Testis (tissue), 3 donors: ENCODE results near the gene KLF8. TPM values are rescaled to one million over a fixed set of nuclear protein-coding genes. Genes with fewer than 3 reads are reported as not detected.

Source experiments
- DNase-seq: peaks from one replicate; pipeline ENCODE4 v3.0.0-alpha.2; 2019
- H3K27ac ChIP-seq, 2 donors: fragments of 200-600 bp; sonication (generic); one replicate each; pipeline ENCODE4 v1.5.1; 2019
- H3K27me3 ChIP-seq: fragments of 200-600 bp; sonication (generic); one replicate; pipeline ENCODE4 v1.5.1; 2019
- H3K36me3 ChIP-seq: fragments of 200-600 bp; sonication (generic); one replicate; pipeline ENCODE4 v1.5.1; 2017; ENCODE audit warnings: low read depth; ENCODE audit errors: missing control alignments
- H3K4me1 ChIP-seq: fragments of 200-600 bp; sonication (generic); one replicate; pipeline ENCODE4 v1.5.1; 2019
- H3K4me3 ChIP-seq, 2 donors: fragments of 200-600 bp; sonication (generic); one replicate each; pipeline ENCODE4 v1.5.1; 2017 to 2019
- H3K9me3 ChIP-seq: fragments of 200-600 bp; sonication (generic); one replicate; pipeline ENCODE4 v1.5.1; 2017
- POLR2A ChIP-seq: fragments of 450-650 bp; IDR thresholded peaks from one replicate; pipeline ENCODE4 v1.6.1; 2017; ENCODE audit warnings: antibody characterized with exemption, mild to moderate bottlenecking, moderate library complexity
- WGBS, 2 donors: methylation state at CpG; one replicate each; pipeline ENCODE4 v1.1.5; 2018; 5-methylcytosine and 5-hydroxymethylcytosine counted together
- intact Hi-C: fragments of 100-400 bp; cut with DNase I; formaldehyde crosslinking; loops from one replicate; pipeline ENCODE4 v1.15.1; 2023; ENCODE audit warnings: low total_unique reads
- polyA plus RNA-seq: library from polyadenylated mRNA; stranded (reverse); fragments of 350-450 nt; fragmentation: Illumina TruSeq; extraction: RNeasy Lipid Tissue Mini Kit (QIAGEN cat#74804); gene quantifications from one replicate; pipeline ENCODE4 v1.2.3, GENCODE V29; 2014; ENCODE audit warnings: low read depth, low replicate concordance; ENCODE audit not compliant: insufficient read depth
- total RNA-seq, 2 donors: library from RNA; depleted of rRNA; stranded (reverse); fragments of >200 nt; gene quantifications; one replicate each; pipeline ENCODE4 v1.2.3, GENCODE V29; 2016
- TF ChIP-seq, protein P1 (sequence below), 3 experiments: fragments of 450-650 bp in 2 of 3; fragments of 200-600 bp in 1 of 3; sonication (generic) in 1 of 3; IDR thresholded peaks; one replicate each; pipeline ENCODE4 v1.5.1; 2016 to 2019; ENCODE audit warnings: antibody characterized with exemption in 3 of 3, mild to moderate bottlenecking in 2 of 3, moderate library complexity in 1 of 3

The KLF8 gene
- total and polyA plus RNA-seq, 3 donors from 2014 or later = 8.0 to 21.4 (median 11.7) TPM

DNA sequence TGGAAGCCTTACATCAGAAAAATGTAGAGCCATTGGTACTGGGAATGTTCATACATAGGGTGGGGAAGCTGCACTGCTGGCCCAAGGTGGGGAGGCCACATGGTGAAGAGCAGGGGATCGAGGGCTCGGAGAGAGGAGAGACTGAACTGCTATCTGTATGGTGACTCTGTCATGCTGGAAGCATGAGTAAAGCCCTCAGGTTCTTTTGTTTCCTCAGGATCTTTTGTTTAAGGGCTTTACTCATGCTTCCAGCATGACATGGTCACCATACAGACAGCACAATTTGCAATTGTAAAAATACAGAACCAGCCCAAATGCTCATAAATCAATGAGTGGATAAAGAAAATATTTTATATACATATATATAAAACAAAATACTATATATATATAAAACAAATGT, 78.4 kb downstream of the KLF8 start:
- no peak overlapping the region for H3K27ac ChIP-seq
- no peak for TF ChIP-seq POLR2A
- TF ChIP-seq, protein P1, sequence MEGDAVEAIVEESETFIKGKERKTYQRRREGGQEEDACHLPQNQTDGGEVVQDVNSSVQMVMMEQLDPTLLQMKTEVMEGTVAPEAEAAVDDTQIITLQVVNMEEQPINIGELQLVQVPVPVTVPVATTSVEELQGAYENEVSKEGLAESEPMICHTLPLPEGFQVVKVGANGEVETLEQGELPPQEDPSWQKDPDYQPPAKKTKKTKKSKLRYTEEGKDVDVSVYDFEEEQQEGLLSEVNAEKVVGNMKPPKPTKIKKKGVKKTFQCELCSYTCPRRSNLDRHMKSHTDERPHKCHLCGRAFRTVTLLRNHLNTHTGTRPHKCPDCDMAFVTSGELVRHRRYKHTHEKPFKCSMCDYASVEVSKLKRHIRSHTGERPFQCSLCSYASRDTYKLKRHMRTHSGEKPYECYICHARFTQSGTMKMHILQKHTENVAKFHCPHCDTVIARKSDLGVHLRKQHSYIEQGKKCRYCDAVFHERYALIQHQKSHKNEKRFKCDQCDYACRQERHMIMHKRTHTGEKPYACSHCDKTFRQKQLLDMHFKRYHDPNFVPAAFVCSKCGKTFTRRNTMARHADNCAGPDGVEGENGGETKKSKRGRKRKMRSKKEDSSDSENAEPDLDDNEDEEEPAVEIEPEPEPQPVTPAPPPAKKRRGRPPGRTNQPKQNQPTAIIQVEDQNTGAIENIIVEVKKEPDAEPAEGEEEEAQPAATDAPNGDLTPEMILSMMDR (IDR thresholded peaks at IDR 0.05) = no peak
- H3K4me1 ChIP-seq = no peaks in the 10 kb centered on the region
- intact Hi-C loops = no loop called here
- 84 to 96% methylated on average over 2 of the region's 2 CpGs for WGBS, 2 donors
- H3K36me3 ChIP-seq = no peaks in the 10 kb centered on the region
- H3K4me3 ChIP-seq = no peak overlapping the region
- no peaks in the 10 kb centered on the region for H3K27me3 ChIP-seq
- H3K9me3 ChIP-seq = no peaks in the 10 kb centered on the region
- no peak for DNase-seq

DNA sequence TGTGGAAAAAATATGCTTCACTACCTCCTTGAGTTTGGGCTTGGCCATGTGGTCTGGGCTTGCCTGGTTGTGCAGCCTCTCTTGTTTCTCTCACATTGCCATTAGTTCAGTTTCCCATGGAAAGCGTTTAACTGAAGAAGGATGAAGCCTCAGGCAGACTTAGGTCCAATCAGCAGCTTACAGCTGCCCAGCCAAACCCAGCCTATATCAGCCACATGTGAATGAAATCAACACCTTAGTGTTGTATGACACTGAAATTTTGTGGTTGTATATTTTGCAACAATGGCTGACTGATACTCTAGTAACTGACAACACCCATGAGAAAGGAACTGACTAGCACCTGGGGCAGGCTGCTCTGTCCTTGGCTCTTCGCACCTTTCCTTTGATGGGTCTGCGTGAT, 81.2 kb downstream of the KLF8 start:
- H3K9me3 ChIP-seq = no peaks in the 10 kb centered on the region
- no peaks in the 10 kb centered on the region for H3K27me3 ChIP-seq
- H3K36me3 ChIP-seq = no peaks in the 10 kb centered on the region
- no peaks in the 10 kb centered on the region for H3K4me1 ChIP-seq
- no peak for TF ChIP-seq POLR2A
- TF ChIP-seq, protein P1 (IDR thresholded peaks at IDR 0.05) = no peak
- no peak overlapping the region for H3K27ac ChIP-seq
- no peak overlapping the region for H3K4me3 ChIP-seq
- intact Hi-C loops = no loop called here
- DNase-seq = no peak
- WGBS, 2 donors = 84 to 87% methylated on average over 3 of the region's 3 CpGs

DNA sequence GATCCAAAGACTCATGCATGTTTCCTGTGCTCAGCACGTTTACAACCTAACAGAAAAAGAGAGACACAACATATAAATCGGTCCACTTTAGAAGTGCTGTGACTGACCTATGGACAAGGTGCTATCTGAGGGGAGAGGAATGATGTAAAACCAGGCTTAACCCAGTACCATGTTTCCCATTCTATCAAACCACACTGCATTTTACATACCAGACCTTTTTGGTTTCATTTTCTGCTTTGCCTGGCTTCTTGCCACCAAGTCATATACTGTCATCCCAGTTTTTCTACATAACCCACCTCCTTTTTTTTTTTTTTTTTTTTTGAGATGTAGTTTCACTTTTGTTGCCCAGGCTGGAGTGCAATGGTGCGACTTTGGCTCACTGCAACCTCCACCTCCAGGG, 82.2 kb downstream of the KLF8 start:
- 63 to 66% methylated on average over 2 to 3 of the region's 3 CpGs for WGBS, 2 donors
- no peaks in the 10 kb centered on the region for H3K36me3 ChIP-seq
- no peak overlapping the region for H3K4me3 ChIP-seq
- no peak for DNase-seq
- H3K9me3 ChIP-seq = no peaks in the 10 kb centered on the region
- no peak overlapping the region for H3K27ac ChIP-seq
- no peak for TF ChIP-seq POLR2A
- TF ChIP-seq, protein P1 (IDR thresholded peaks at IDR 0.05) = no peak
- no peaks in the 10 kb centered on the region for H3K27me3 ChIP-seq
- intact Hi-C loops = no loop called here
- no peaks in the 10 kb centered on the region for H3K4me1 ChIP-seq

DNA sequence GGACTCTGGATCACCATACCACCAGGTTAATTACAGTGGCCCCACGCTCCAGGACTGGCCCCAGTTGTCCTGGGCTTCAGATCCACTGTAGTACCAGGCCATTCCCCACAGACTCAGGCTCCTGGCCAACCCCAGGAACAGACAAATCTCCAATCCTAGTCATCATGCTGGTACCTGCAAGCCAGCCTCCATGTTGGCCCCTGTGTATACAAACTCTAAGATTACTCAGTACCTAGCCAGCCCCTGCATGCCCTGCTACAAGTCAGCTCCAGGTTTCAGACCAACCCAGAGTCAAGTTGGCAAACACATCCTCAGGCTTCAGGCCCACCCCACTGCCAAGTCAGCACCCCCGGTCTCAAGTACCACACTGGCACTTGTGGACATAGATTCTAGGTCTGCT, 85.9 kb downstream of the KLF8 start:
- Histone ChIP-seq H3K27ac (no peak overlapping the region), H3K4me1 (no peaks in the 10 kb centered on the region), H3K36me3 (no peaks in the 10 kb centered on the region), H3K27me3 (no peaks in the 10 kb centered on the region), H3K4me3 (no peak overlapping the region), H3K9me3 (no peaks in the 10 kb centered on the region)
- TF ChIP-seq, protein P1 (IDR thresholded peaks at IDR 0.05) = no peak
- TF ChIP-seq POLR2A = no peak
- intact Hi-C loops = no loop called here
- 90% methylated on average over 2 of the region's 2 CpGs; no CpG with 5 or more reads in 1 of the 2 donors for WGBS, 2 donors
- no peak for DNase-seq

DNA sequence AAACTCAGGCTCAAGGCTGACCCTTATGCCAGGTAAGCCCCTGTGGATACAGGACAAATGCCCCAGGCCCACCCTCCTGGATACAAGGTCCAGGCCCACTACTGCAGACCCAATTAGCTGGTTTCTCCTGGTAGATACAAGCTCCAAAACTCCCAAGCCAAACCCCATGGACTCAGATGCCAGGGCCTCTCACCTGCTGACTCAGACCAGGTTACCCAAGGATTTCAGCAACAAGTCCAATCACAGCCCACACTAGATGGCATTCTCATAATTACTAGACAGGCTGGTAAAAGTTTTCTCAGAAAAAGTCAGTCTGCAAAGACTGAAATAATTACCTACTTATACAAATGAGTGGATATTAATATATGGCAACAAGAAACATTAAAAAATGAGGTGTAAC, 87.0 kb downstream of the KLF8 start:
- DNase-seq = no peak
- Histone ChIP-seq H3K4me1 (no peaks in the 10 kb centered on the region), H3K27me3 (no peaks in the 10 kb centered on the region), H3K27ac (no peak overlapping the region), H3K36me3 (no peaks in the 10 kb centered on the region), H3K9me3 (no peaks in the 10 kb centered on the region), H3K4me3 (no peak overlapping the region)
- intact Hi-C loops = no loop called here
- TF ChIP-seq, protein P1 (IDR thresholded peaks at IDR 0.05) = no peak
- TF ChIP-seq POLR2A = no peak
